SU-DHL-6 (cell line): Measurements from ENCODE around the gene MTX1.

Source experiments
- H2AFZ ChIP-seq: fragments of 200-600 bp; sonication (generic); 2 replicates; pipeline ENCODE4 v1.6.1; 2014; ENCODE audit warnings: low read depth, mild to moderate bottlenecking, moderate library complexity, mixed read lengths, antibody characterized with exemption, low read length; ENCODE audit not compliant: severe bottlenecking
- H3F3A ChIP-seq: fragments of 200-600 bp; shearing (Covaris generic); 2 replicates; pipeline ENCODE4 v1.6.0; 2016; ENCODE audit warnings: antibody characterized with exemption, mild to moderate bottlenecking; ENCODE audit not compliant: insufficient read depth
- H3K27ac ChIP-seq: fragments of 200-600 bp; sonication (generic); 2 replicates; pipeline ENCODE4 v1.5.1; 2016; ENCODE audit warnings: low read depth, mild to moderate bottlenecking, low read length, moderate library complexity, mixed read lengths
- H3K27me3 ChIP-seq: fragments of 200-600 bp; sonication (generic), shearing (Covaris generic); 2 replicates; pipeline ENCODE4 v1.6.0; 2014; ENCODE audit warnings: mild to moderate bottlenecking, low read length
- H3K36me3 ChIP-seq: fragments of 200-600 bp; sonication (generic); 2 replicates; pipeline ENCODE4 v1.6.1; 2014; ENCODE audit warnings: mild to moderate bottlenecking, low read length, mixed read lengths
- H3K4me2 ChIP-seq: fragments of 300-600, 200-600 bp; shearing (Covaris generic), sonication (generic); 2 replicates; pipeline ENCODE4 v1.6.0; 2014; ENCODE audit warnings: low read length, low read depth, mild to moderate bottlenecking; ENCODE audit not compliant: poor library complexity, severe bottlenecking
- H3K4me3 ChIP-seq: fragments of 200-600 bp; sonication (generic); 2 replicates; pipeline ENCODE4 v1.5.1; 2014; ENCODE audit warnings: antibody characterized with exemption, low read length, mild to moderate bottlenecking, mixed read lengths; ENCODE audit not compliant: insufficient read depth, poor library complexity, severe bottlenecking
- H3K79me2 ChIP-seq: fragments of 200-600 bp; sonication (generic); 2 replicates; pipeline ENCODE4 v1.6.1; 2014; ENCODE audit warnings: mild to moderate bottlenecking, low read length, moderate library complexity; ENCODE audit not compliant: insufficient read depth
- H3K9ac ChIP-seq: fragments of 200-600 bp; sonication (generic); 2 replicates; pipeline ENCODE4 v1.7.0; 2014; ENCODE audit warnings: mild to moderate bottlenecking, low read length
- H3K9me2 ChIP-seq: fragments of 200-600 bp; sonication (generic); replicated peaks from 2 replicates; pipeline ENCODE4 v1.6.1; 2014; ENCODE audit warnings: low read length; ENCODE audit not compliant: insufficient read depth
- H3K9me3 ChIP-seq: fragments of 200-600 bp; sonication (generic); 2 replicates; pipeline ENCODE4 v1.6.1; 2014; ENCODE audit warnings: low read length, mixed read lengths; ENCODE audit not compliant: insufficient read depth
- H4K20me1 ChIP-seq: fragments of 200-600 bp; sonication (generic); 2 replicates; pipeline ENCODE4 v1.6.1; 2014; ENCODE audit warnings: low read depth, mild to moderate bottlenecking, antibody characterized with exemption, low read length, moderate library complexity, mixed read lengths
- CTCF ChIP-seq: fragments of 200-600 bp; sonication (generic); IDR thresholded peaks from one replicate; pipeline ENCODE4 v1.5.1; 2017; ENCODE audit warnings: antibody characterized with exemption, mild to moderate bottlenecking, low read length, moderate library complexity; ENCODE audit not compliant: insufficient read depth, poor library complexity, severe bottlenecking
- EZH2phosphoT487 ChIP-seq: fragments of 200-600 bp; sonication (generic), shearing (Covaris generic); conservative IDR thresholded peaks from 2 replicates; pipeline ENCODE4 v1.6.1; 2018; ENCODE audit warnings: mild to moderate bottlenecking, antibody characterized with exemption, low read length, moderate library complexity, mixed read lengths

Gene MTX1

DNA sequence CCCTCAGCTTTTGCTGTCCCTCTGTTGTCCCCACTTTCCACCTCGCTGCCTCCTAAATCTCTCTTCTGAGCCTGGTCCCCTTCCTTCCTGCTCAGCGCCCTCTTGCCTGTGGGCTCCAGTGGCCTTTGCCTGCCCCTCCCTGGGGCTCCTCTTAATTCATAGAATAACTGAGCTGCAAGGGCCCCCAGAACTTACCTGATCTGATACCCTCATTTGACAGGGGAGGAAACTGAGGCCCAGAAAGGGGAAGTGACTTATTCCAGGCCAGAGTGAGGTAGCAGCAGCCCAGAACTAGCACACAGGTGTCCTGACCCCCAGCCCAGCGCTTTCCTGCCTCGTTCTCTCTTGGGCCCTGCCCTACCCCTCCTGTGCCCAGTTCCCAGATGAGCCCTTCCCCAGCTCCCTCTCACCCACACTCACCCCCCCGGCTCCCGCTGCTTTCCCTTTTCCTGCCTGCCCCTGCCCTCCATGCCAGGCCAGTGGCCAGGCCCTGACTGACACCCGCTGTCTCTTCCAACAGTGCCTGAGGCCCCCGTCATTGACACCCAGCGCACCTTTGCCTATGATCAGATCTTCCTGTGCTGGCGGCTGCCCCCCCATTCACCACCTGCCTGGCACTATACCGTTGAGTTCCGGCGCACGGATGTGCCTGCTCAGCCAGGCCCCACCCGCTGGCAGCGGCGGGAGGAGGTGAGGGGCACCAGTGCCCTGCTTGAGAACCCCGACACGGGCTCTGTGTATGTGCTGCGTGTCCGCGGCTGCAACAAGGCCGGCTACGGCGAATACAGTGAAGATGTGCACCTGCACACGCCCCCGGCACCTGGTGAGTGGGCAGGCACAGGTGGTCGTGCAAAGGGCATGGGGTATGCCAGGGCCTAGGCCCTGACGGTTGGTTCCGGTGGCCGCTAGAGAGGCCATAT lies 29.1 kb upstream of the MTX1 start:
- H3K9me2 ChIP-seq = no peaks in the 10 kb centered on the region
- no peak overlapping the region for H3K4me3 ChIP-seq
- TF ChIP-seq CTCF (no peak), EZH2phosphoT487 (no peak)
- H2AFZ ChIP-seq = no peak overlapping the region
- no peak overlapping the region for H3K4me2 ChIP-seq
- no peak overlapping the region for H3K27ac ChIP-seq
- H3K9me3 ChIP-seq = no peaks in the 10 kb centered on the region
- H4K20me1 ChIP-seq = no peaks in the 10 kb centered on the region
- no peaks in the 10 kb centered on the region for H3K36me3 ChIP-seq
- no peaks in the 10 kb centered on the region for H3K27me3 ChIP-seq
- H3K79me2 ChIP-seq = no peaks in the 10 kb centered on the region
- no peak overlapping the region for H3K9ac ChIP-seq
- peaks cover 7% of the 10 kb centered on the region for H3F3A ChIP-seq

DNA sequence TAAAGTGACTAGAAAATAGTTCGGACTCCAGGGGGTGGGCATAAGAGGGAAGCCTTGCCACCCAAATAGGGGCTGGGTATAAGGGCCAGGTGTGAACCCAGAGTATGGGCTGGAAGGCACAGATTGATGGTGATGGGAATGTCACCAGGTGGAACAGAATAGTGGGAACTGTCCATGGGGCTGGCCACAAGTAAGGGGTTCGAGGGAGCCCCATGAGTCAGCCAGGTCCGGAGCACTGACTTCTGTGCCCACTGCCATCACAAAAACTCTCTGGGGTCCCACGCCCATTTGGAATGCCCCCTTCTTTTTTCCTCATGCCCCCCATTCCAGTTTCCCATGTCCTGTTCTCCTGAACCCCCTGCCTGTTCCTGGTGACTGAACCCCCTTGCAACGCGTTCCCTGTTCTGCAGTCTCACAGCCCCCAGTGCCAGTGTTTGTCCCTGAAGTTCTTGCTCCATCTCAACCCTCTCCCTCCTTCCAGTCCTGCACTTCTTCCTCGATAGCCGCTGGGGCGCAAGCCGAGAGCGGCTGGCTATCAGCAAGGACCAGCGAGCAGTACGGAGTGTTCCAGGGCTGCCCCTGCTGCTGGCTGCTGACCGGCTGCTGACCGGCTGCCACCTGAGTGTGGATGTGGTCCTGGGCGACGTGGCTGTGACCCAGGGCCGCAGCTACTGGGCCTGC lies 27.0 kb upstream of the MTX1 start:
- Histone ChIP-seq H3K9me2 (no peaks in the 10 kb centered on the region), H3K4me2 (no peak overlapping the region), H3K4me3 (no peak overlapping the region), H3K27ac (no peak overlapping the region), H3K9ac (no peak overlapping the region), H4K20me1 (no peaks in the 10 kb centered on the region), H3F3A (peaks cover under 1% of the 10 kb centered on the region), H3K9me3 (no peaks in the 10 kb centered on the region), H3K27me3 (no peaks in the 10 kb centered on the region), H3K36me3 (no peaks in the 10 kb centered on the region), H2AFZ (no peak overlapping the region), H3K79me2 (no peaks in the 10 kb centered on the region)
- TF ChIP-seq CTCF (no peak), EZH2phosphoT487 (no peak)

DNA sequence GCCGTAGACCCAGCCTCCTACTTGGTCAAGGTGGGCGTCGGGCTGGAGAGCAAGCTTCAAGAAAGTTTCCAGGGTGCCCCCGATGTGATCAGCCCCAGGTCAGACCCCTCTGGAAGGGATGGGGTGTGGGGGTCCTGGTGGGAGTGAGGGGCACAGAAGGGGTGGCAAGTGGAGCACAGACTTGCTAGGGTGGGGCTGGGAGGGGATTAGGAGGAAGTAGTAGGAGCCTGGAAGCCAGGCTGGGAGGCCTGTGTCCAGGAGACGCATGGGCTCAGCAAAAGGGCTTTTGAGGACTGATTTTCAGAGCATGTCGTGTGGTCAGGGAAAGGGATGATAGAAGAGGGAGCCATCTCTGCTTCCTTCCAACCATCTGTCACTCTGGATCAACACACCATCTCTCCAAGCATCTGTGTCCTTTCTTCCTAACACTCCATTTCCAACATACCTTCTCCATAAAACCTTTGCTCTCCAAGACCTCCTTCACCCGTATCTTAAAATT lies 26.4 kb upstream of the MTX1 start:
- TF ChIP-seq EZH2phosphoT487 (no peak), CTCF (no peak)
- H3K27ac ChIP-seq = no peak overlapping the region
- H3F3A ChIP-seq = no peaks in the 10 kb centered on the region
- no peaks in the 10 kb centered on the region for H3K9me3 ChIP-seq
- H2AFZ ChIP-seq = no peak overlapping the region
- H4K20me1 ChIP-seq = no peaks in the 10 kb centered on the region
- H3K9ac ChIP-seq = no peak overlapping the region
- H3K9me2 ChIP-seq = no peaks in the 10 kb centered on the region
- H3K27me3 ChIP-seq = no peaks in the 10 kb centered on the region
- no peak overlapping the region for H3K4me2 ChIP-seq
- no peak overlapping the region for H3K4me3 ChIP-seq
- H3K79me2 ChIP-seq = no peaks in the 10 kb centered on the region
- no peaks in the 10 kb centered on the region for H3K36me3 ChIP-seq
